Neural cell (in vitro differentiated cells): ENCODE results near the gene GPR26. TPM values are rescaled to one million over a fixed set of nuclear protein-coding genes. Genes with fewer than 3 reads are reported as not detected.

Source experiments
- H2AFZ ChIP-seq: fragments of 200-600, 300-800 bp; sonication (generic), shearing (Covaris generic); 2 replicates; pipeline ENCODE4 v1.6.0; 2014; ENCODE audit warnings: low read depth, mild to moderate bottlenecking, antibody characterized with exemption, low read length, moderate library complexity
- H3F3A ChIP-seq: fragments of 200-600 bp; shearing (Covaris generic); 2 replicates; pipeline ENCODE4 v1.6.1; 2016; ENCODE audit warnings: mild to moderate bottlenecking, moderate library complexity, mixed read lengths, antibody characterized with exemption, low read length; ENCODE audit not compliant: insufficient read depth, poor library complexity, severe bottlenecking
- H3K27ac ChIP-seq: fragments of 200-600, 300-800 bp; sonication (generic), shearing (Covaris generic); 2 replicates; pipeline ENCODE4 v1.5.1; 2014; ENCODE audit warnings: mild to moderate bottlenecking, low read length, moderate library complexity
- H3K27me3 ChIP-seq: fragments of 300-800, 200-600 bp; sonication (generic), shearing (Covaris generic); 2 replicates; pipeline ENCODE4 v1.6.0; 2014; ENCODE audit warnings: mild to moderate bottlenecking, low read depth, low read length, moderate library complexity; ENCODE audit not compliant: insufficient read depth
- H3K36me3 ChIP-seq: fragments of 300-800, 200-600 bp; sonication (generic), shearing (Covaris generic); 2 replicates; pipeline ENCODE4 v1.5.1; 2014; ENCODE audit warnings: mild to moderate bottlenecking, antibody characterized with exemption, low read length, moderate library complexity; ENCODE audit not compliant: insufficient read depth
- H3K4me2 ChIP-seq: fragments of 300-800, 200-600 bp; sonication (generic), shearing (Covaris generic); 2 replicates; pipeline ENCODE4 v1.6.0; 2014; ENCODE audit warnings: mild to moderate bottlenecking, low read length
- H3K4me3 ChIP-seq: fragments of 300-800, 200-600 bp; sonication (generic), shearing (Covaris generic); 2 replicates; pipeline ENCODE4 v1.5.1; 2014; ENCODE audit warnings: mild to moderate bottlenecking, low read length, moderate library complexity
- H3K79me2 ChIP-seq: fragments of 200-600 bp; shearing (Covaris generic); replicated peaks from 2 replicates; pipeline ENCODE4 v1.6.0; 2014; ENCODE audit warnings: mild to moderate bottlenecking, low read length, moderate library complexity; ENCODE audit not compliant: insufficient read depth
- H3K9ac ChIP-seq: fragments of 300-800, 200-600 bp; sonication (generic), shearing (Covaris generic); 2 replicates; pipeline ENCODE4 v1.6.1; 2016; ENCODE audit warnings: mild to moderate bottlenecking, low read length, mixed read lengths
- H3K9me2 ChIP-seq: fragments of 200-600 bp; shearing (Covaris generic); 2 replicates; pipeline ENCODE4 v1.6.1; 2016; ENCODE audit warnings: mild to moderate bottlenecking, low read length, mixed read lengths; ENCODE audit not compliant: insufficient read depth
- H3K9me3 ChIP-seq: fragments of 200-600, 300-800 bp; sonication (generic), shearing (Covaris generic); 2 replicates; pipeline ENCODE4 v1.6.1; 2016; ENCODE audit warnings: mild to moderate bottlenecking, mixed run types, low read length, moderate library complexity, mixed read lengths
- H4K20me1 ChIP-seq: fragments of 200-600 bp; shearing (Covaris generic); 2 replicates; pipeline ENCODE4 v1.6.1; 2016; ENCODE audit warnings: mild to moderate bottlenecking, mixed run types; ENCODE audit not compliant: insufficient read depth
- CTCF ChIP-seq: fragments of 450-650 bp; IDR thresholded peaks from 2 replicates; pipeline ENCODE4 v1.5.1; 2014; ENCODE audit warnings: antibody characterized with exemption, mild to moderate bottlenecking, moderate library complexity; ENCODE audit not compliant: poor library complexity, severe bottlenecking
- EP300 ChIP-seq: fragments of 450-650 bp; conservative IDR thresholded peaks from 2 replicates; pipeline ENCODE4 v1.6.1; 2014; ENCODE audit warnings: antibody characterized with exemption, mild to moderate bottlenecking, moderate library complexity; ENCODE audit not compliant: poor library complexity, severe bottlenecking
- EZH2 ChIP-seq: fragments of 200-600, 300-800 bp; shearing (Covaris generic), sonication (generic); IDR thresholded peaks from 2 replicates; pipeline ENCODE4 v1.6.1; 2014; ENCODE audit warnings: antibody characterized with exemption, low read length, borderline replicate concordance, mild to moderate bottlenecking; ENCODE audit not compliant: insufficient read depth, poor library complexity, severe bottlenecking
- MXI1 ChIP-seq: fragments of 450-650 bp; conservative IDR thresholded peaks from 2 replicates; pipeline ENCODE4 v1.6.1; 2014; ENCODE audit warnings: antibody characterized with exemption, mild to moderate bottlenecking; ENCODE audit not compliant: poor library complexity, severe bottlenecking
- POLR2AphosphoS5 ChIP-seq: IDR thresholded peaks from 2 replicates; pipeline ENCODE4 v1.6.1; 2012
- RAD21 ChIP-seq: fragments of 450-650 bp; conservative IDR thresholded peaks from 2 replicates; pipeline ENCODE4 v1.6.1; 2014; ENCODE audit warnings: antibody characterized with exemption, mild to moderate bottlenecking, moderate library complexity
- SMC3 ChIP-seq: fragments of 450-650 bp; conservative IDR thresholded peaks from 2 replicates; pipeline ENCODE4 v1.6.1; 2014; ENCODE audit warnings: antibody characterized with exemption, mild to moderate bottlenecking, moderate library complexity; ENCODE audit not compliant: poor library complexity
- TAF1 ChIP-seq: IDR thresholded peaks from 2 replicates; pipeline ENCODE4 v1.6.1; 2012; ENCODE audit warnings: low read depth
- polyA plus RNA-seq: library from polyadenylated mRNA; depleted of rRNA; stranded (reverse); fragments of >200 nt; gene quantifications from 2 replicates; pipeline ENCODE4 v1.2.3, GENCODE V29; 2014
- TF ChIP-seq, protein P1 (sequence below): IDR thresholded peaks from 2 replicates; pipeline ENCODE4 v1.6.1; 2012; ENCODE audit warnings: borderline replicate concordance

Gene GPR26
- polyA plus RNA-seq, 1 donor from 2014 or later = 8.1 TPM

DNA sequence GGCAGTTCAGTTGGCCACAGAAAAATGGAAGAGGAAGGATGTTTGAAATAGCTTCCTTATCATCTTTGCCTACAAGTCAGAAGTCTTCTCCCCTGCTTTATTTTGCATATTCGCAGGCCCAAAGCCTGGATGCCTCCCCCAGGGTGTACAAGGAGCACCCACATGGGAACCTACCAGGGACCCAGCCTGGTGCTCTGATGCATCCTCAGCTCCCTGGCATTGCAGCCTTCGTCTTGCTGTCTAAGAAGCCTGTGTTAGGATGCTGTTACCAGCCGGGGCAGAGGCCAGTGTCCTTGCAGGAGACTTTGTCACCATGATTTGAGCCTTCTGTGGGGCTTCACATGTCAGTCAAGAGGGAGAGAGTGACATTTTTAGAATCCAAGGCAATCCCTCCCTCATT lies 27.0 kb upstream of the GPR26 start:
- Histone ChIP-seq H3K9me3 (no peaks in the 10 kb centered on the region), H3K79me2 (no peaks in the 10 kb centered on the region), H3K4me3 (no peak overlapping the region), H3K36me3 (no peaks in the 10 kb centered on the region), H3K9me2 (no peaks in the 10 kb centered on the region), H3K27ac (no peak overlapping the region), H2AFZ (no peak overlapping the region), H4K20me1 (no peaks in the 10 kb centered on the region), H3K27me3 (no peaks in the 10 kb centered on the region), H3F3A (no peaks in the 10 kb centered on the region), H3K4me2 (no peak overlapping the region), H3K9ac (no peak overlapping the region)
- TF ChIP-seq EP300 = no peak
- no peak for TF ChIP-seq RAD21
- TF ChIP-seq CTCF = no peak
- TF ChIP-seq TAF1 = no peak
- no peak for TF ChIP-seq POLR2AphosphoS5
- TF ChIP-seq MXI1 = no peak
- TF ChIP-seq SMC3 = no peak
- TF ChIP-seq EZH2 = no peak

DNA sequence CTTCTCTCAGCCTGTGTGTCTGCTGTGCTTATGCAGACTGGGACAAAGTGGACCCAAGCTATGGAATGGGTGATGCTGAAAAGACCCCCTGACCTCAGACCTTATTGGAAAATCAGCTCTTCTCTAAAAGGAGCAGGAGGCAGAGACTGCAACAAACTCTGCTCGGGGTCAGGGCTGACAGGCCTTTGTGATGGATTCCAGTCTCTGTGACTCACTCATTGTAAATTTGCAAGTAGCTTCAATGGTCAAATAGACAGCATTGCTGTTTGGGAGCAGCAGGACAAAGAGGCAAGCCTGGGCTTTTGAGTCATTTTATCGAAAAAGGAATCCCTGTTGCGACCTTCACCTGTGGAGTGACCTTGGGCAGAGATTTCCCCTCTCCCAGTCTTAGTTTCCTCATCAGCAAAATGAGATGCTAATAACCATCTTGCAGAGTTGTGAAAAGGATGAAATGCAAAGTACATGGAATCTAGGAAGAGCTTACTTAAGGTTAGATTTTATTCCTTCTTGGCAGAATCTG lies 26.1 kb upstream of the GPR26 start:
- H3K27ac ChIP-seq = no peak overlapping the region
- no peak overlapping the region for H3K4me3 ChIP-seq
- H3K36me3 ChIP-seq = no peaks in the 10 kb centered on the region
- no peaks in the 10 kb centered on the region for H4K20me1 ChIP-seq
- no peak overlapping the region for H2AFZ ChIP-seq
- H3F3A ChIP-seq = no peaks in the 10 kb centered on the region
- H3K27me3 ChIP-seq = no peaks in the 10 kb centered on the region
- no peaks in the 10 kb centered on the region for H3K9me3 ChIP-seq
- no peaks in the 10 kb centered on the region for H3K79me2 ChIP-seq
- H3K9ac ChIP-seq = no peak overlapping the region
- H3K4me2 ChIP-seq = no peak overlapping the region
- H3K9me2 ChIP-seq = no peaks in the 10 kb centered on the region
- no peak for TF ChIP-seq TAF1
- no peak for TF ChIP-seq EP300
- TF ChIP-seq EZH2 = no peak
- TF ChIP-seq, protein P1, sequence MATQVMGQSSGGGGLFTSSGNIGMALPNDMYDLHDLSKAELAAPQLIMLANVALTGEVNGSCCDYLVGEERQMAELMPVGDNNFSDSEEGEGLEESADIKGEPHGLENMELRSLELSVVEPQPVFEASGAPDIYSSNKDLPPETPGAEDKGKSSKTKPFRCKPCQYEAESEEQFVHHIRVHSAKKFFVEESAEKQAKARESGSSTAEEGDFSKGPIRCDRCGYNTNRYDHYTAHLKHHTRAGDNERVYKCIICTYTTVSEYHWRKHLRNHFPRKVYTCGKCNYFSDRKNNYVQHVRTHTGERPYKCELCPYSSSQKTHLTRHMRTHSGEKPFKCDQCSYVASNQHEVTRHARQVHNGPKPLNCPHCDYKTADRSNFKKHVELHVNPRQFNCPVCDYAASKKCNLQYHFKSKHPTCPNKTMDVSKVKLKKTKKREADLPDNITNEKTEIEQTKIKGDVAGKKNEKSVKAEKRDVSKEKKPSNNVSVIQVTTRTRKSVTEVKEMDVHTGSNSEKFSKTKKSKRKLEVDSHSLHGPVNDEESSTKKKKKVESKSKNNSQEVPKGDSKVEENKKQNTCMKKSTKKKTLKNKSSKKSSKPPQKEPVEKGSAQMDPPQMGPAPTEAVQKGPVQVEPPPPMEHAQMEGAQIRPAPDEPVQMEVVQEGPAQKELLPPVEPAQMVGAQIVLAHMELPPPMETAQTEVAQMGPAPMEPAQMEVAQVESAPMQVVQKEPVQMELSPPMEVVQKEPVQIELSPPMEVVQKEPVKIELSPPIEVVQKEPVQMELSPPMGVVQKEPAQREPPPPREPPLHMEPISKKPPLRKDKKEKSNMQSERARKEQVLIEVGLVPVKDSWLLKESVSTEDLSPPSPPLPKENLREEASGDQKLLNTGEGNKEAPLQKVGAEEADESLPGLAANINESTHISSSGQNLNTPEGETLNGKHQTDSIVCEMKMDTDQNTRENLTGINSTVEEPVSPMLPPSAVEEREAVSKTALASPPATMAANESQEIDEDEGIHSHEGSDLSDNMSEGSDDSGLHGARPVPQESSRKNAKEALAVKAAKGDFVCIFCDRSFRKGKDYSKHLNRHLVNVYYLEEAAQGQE = no peak
- TF ChIP-seq RAD21 = no peak

- TF ChIP-seq EP300 (no peak), POLR2AphosphoS5 (no peak)
- H3K9me2 ChIP-seq = no peaks in the 10 kb centered on the region
- H2AFZ ChIP-seq = no peak overlapping the region
- no peak overlapping the region for H3K4me2 ChIP-seq
- H3K27me3 ChIP-seq = no peaks in the 10 kb centered on the region
- no peak overlapping the region for H3K4me3 ChIP-seq
- H3K27ac ChIP-seq = no peak overlapping the region
- no peaks in the 10 kb centered on the region for H3K79me2 ChIP-seq
- H4K20me1 ChIP-seq = no peaks in the 10 kb centered on the region
- no peaks in the 10 kb centered on the region for H3F3A ChIP-seq
- H3K9ac ChIP-seq = no peak overlapping the region
- H3K36me3 ChIP-seq = no peaks in the 10 kb centered on the region
- no peaks in the 10 kb centered on the region for H3K9me3 ChIP-seq
Observed at GRCh38 chr10:123642293-123642692, 23.9 kb upstream of the GPR26 start.
